Measurements from ENCODE around the gene BCL11B.

BCL11B gene

GRCh38 chr14:99235582-99236320 lies 36.2 kb downstream of the BCL11B start:
- no peak for TF ChIP-seq CTCF (IDR thresholded peaks at IDR 0.05; ENCODE audit: insufficient read depth, missing control alignments)
- no peak for FAIRE-seq

GRCh38 chr14:99234961-99235571 lies 36.9 kb downstream of the BCL11B start:
- DNase-seq (ENCODE audit: insufficient read length, low spot score) (no peak), FAIRE-seq (no peak)
- TF ChIP-seq CTCF (IDR thresholded peaks at IDR 0.05; ENCODE audit: insufficient read depth, missing control alignments) = no peak

More at GRCh38 chr14:99235582-99236320, 36.2 kb downstream of the BCL11B start:
- no peak for DNase-seq (ENCODE audit: insufficient read length, low spot score)

GRCh38 chr14:99234355-99234754 lies 37.6 kb downstream of the BCL11B start:
- no peak for TF ChIP-seq CTCF (IDR thresholded peaks at IDR 0.05; ENCODE audit: insufficient read depth, missing control alignments)
- DNase-seq (ENCODE audit: insufficient read length, low spot score) (no peak), FAIRE-seq (no peak)

GRCh38 chr14:99233222-99234035 lies 38.6 kb downstream of the BCL11B start:
- DNase-seq (ENCODE audit: insufficient read length, low spot score) = no peak
- TF ChIP-seq CTCF (IDR thresholded peaks at IDR 0.05; ENCODE audit: insufficient read depth, missing control alignments) = no peak
- no peak for FAIRE-seq

GRCh38 chr14:99232714-99233214 lies 39.2 kb downstream of the BCL11B start:
- DNase-seq (ENCODE audit: insufficient read length, low spot score) (no peak), FAIRE-seq (no peak)
- TF ChIP-seq CTCF (IDR thresholded peaks at IDR 0.05; ENCODE audit: insufficient read depth, missing control alignments) = no peak

GRCh38 chr14:99231850-99232713 lies 39.9 kb downstream of the BCL11B start:
- TF ChIP-seq CTCF (IDR thresholded peaks at IDR 0.05; ENCODE audit: insufficient read depth, missing control alignments) = no peak
- DNase-seq (ENCODE audit: insufficient read length, low spot score) = no peak
- FAIRE-seq = no peak

All from D721Med (cell line).